Mucosa of stomach (tissue), 1 donor: ENCODE data around the gene KNSTRN.

Experiments
- H3K27me3 ChIP-seq: one replicate; pipeline ENCODE4 v1.7.0; 2013; ENCODE audit warnings: mild to moderate bottlenecking, low read length; ENCODE audit not compliant: control insufficient read depth, insufficient read depth
- H3K36me3 ChIP-seq: one replicate; pipeline ENCODE4 v1.7.0; 2013; ENCODE audit warnings: low read length; ENCODE audit not compliant: control insufficient read depth, insufficient read depth
- H3K4me1 ChIP-seq: one replicate; pipeline ENCODE4 v1.7.0; 2013; ENCODE audit warnings: mild to moderate bottlenecking, low read length; ENCODE audit not compliant: control insufficient read depth, insufficient read depth
- H3K4me3 ChIP-seq: one replicate; pipeline ENCODE4 v1.7.0; 2013; ENCODE audit warnings: low read length
- H3K9ac ChIP-seq: one replicate; pipeline ENCODE4 v1.7.0; 2013; ENCODE audit warnings: mild to moderate bottlenecking, low read length, moderate library complexity
- H3K9me3 ChIP-seq: one replicate; pipeline ENCODE4 v1.7.0; 2013; ENCODE audit warnings: mild to moderate bottlenecking, low read length, moderate library complexity; ENCODE audit not compliant: control insufficient read depth
- donor health status: Pancreatic carcinoma.

Gene KNSTRN

DNA sequence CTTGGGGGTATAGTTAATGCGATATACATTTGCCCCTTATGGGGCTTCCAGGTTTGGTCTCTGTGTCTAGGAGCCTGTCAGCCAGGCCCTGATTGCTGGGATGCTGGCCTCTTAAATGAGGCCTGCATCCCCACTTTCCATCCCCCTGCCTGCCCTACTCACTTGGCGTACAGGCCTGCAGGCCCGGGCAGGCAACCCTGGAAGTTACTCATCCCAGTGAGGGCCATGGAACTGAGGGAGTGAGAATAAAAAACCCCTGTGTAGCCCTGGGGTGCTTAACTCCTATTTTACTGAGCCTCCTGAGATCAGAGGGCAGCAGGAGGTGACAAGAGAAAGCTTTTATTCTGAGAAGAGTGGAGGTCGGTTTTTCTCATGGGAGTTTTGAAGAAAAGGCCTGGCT, 22.5 kb upstream of the KNSTRN start:
- H3K9me3 ChIP-seq, result no peaks in the 10 kb centered on the region
- H3K36me3 ChIP-seq, result no peaks in the 10 kb centered on the region
- H3K4me3 ChIP-seq, result no peak overlapping the region
- no peaks in the 10 kb centered on the region for H3K27me3 ChIP-seq
- no peak overlapping the region for H3K9ac ChIP-seq
- H3K4me1 ChIP-seq, result peaks cover 33% of the 10 kb centered on the region

DNA sequence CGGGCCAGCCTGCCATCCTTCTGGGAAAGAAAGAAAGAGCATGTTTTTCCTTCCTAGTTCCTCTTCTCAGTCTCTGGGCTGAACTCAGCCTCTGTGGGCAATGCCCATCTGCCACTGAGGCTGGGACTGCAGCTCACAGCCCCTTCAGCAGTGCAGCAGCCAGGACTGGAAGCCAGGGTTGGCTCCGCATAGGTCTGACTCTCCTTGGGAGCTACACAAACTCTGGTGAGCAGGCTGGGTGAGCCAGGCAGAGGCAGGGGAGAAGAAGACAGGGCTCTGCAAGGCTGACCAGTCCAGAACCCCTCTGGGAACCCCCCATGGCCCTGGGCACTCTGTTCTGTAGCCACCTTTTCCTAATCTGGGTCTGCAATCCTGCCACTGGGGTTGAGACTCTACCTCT, 20.9 kb upstream of the KNSTRN start:
- no peaks in the 10 kb centered on the region for H3K27me3 ChIP-seq
- H3K9ac ChIP-seq, result no peak overlapping the region
- no peak overlapping the region for H3K4me3 ChIP-seq
- no peaks in the 10 kb centered on the region for H3K9me3 ChIP-seq
- H3K4me1 ChIP-seq, result peaks cover 35% of the 10 kb centered on the region
- peaks cover 4% of the 10 kb centered on the region for H3K36me3 ChIP-seq

DNA sequence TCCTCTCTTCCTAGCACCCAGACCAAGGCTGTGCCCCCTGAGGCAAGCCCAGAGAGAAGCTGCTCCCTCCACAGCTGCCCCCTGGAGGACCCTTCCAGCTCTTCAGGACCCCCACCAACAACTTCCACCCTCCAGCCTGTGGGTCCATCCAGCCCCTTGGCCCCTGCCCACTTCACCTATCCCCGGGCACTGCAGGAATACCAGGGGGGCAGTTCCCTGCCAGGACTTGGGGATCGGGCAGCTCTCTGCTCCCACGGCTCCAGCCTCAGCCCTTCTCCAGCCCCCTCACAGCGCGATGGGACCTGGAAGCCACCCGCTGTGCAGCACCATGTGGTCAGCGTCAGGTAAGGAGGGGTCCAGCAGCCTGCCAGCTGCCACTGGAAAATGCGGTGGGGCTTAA, 18.9 kb upstream of the KNSTRN start:
- Histone ChIP-seq H3K9ac (no peak overlapping the region), H3K36me3 (peaks cover 4% of the 10 kb centered on the region), H3K4me1 (peaks cover 36% of the 10 kb centered on the region), H3K4me3 (no peak overlapping the region), H3K27me3 (no peaks in the 10 kb centered on the region), H3K9me3 (no peaks in the 10 kb centered on the region)

DNA sequence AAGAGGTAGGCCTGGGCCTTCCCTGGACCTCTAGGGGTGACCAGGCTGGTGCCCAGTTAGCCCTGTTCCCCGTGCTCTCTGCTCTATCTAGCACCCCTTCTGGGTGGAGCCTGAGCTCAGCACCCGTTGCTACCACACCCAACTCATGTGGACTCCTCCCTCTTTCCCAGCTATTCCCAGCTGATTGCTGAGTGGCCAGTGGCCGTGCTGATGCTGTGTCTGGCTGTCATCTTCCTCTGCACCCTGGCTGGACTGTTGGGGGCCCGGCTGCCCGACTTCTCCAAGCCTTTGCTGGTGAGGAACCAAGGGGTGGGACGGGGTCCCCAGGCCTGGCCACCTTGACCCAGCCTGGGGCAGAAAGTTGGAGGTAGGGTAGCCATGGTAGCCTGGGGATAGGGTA, 18.3 kb upstream of the KNSTRN start:
- H3K36me3 ChIP-seq, result peaks cover 4% of the 10 kb centered on the region
- no peaks in the 10 kb centered on the region for H3K27me3 ChIP-seq
- H3K9me3 ChIP-seq, result no peaks in the 10 kb centered on the region
- H3K4me1 ChIP-seq, result peaks cover 32% of the 10 kb centered on the region
- H3K9ac ChIP-seq, result no peak overlapping the region
- no peak overlapping the region for H3K4me3 ChIP-seq

DNA sequence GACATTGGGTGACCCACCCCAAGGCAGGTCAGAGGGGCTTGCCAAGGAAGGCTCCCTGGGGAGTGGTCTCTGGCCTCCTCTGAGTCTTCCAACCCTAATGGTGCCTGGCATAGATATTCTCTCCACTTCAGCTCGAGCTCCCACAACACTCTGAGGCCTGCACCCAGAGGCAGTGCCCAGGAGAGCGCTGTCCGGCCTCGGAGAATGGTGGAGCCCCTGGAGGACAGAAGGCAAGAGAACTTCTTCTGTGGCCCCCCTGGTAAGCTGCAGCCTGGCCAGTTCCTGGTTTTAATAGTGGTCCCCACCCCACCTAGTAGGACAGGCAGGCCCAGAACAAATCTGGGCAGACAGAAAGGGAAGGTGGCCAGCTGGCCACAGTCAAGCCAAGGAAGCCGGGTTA, 17.5 kb upstream of the KNSTRN start:
- Histone ChIP-seq H3K4me1 (peaks cover 32% of the 10 kb centered on the region), H3K36me3 (peaks cover 4% of the 10 kb centered on the region)

DNA sequence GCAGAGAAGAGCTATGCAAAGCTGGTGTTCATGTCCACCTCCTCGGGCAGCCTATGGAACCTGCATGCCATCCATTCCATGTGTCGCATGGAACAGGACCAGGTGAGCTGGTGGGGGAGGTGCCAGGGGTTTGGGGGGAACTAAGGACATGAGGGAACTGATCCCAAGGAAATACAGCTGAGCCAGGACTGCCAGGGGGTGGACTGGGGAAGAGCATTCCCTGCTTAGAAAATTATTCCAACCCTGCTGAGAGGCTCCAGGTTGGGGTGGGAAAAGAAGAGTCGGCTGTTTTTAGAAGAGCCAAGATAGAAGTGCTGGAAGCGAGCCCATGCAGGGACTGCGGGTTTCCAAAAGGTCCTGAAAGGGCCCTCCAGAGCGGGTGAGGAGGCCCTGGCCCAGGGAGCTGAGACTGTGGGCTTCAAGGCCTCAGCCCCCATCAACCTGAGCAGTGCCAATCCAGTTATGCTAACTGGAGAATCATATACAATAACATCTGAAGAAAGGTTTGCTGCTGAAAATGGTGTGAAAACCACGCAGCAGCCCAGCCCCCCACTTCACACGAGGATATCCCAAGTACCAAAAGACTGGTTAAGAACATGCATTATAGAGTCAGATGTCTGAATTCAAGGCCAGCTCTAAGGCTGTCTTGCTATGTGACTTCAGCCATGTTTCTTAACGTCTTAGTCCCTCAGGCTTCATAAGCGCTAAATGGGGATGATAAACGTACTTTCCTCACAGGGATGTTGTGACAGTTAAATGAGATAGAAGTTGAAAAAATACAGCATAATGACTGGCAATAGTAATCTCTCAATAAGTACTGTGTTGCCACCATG, 16.7 kb upstream of the KNSTRN start:
- no peaks in the 10 kb centered on the region for H3K9me3 ChIP-seq
- H3K4me1 ChIP-seq, result peaks cover 32% of the 10 kb centered on the region
- no peak overlapping the region for H3K4me3 ChIP-seq
- H3K9ac ChIP-seq, result no peak overlapping the region
- H3K36me3 ChIP-seq, result peaks cover 4% of the 10 kb centered on the region
- no peaks in the 10 kb centered on the region for H3K27me3 ChIP-seq

More for the DNA sequence above, 17.5 kb upstream of the KNSTRN start:
- H3K27me3 ChIP-seq, result no peaks in the 10 kb centered on the region
- no peak overlapping the region for H3K9ac ChIP-seq
- no peak overlapping the region for H3K4me3 ChIP-seq
- H3K9me3 ChIP-seq, result no peaks in the 10 kb centered on the region

DNA sequence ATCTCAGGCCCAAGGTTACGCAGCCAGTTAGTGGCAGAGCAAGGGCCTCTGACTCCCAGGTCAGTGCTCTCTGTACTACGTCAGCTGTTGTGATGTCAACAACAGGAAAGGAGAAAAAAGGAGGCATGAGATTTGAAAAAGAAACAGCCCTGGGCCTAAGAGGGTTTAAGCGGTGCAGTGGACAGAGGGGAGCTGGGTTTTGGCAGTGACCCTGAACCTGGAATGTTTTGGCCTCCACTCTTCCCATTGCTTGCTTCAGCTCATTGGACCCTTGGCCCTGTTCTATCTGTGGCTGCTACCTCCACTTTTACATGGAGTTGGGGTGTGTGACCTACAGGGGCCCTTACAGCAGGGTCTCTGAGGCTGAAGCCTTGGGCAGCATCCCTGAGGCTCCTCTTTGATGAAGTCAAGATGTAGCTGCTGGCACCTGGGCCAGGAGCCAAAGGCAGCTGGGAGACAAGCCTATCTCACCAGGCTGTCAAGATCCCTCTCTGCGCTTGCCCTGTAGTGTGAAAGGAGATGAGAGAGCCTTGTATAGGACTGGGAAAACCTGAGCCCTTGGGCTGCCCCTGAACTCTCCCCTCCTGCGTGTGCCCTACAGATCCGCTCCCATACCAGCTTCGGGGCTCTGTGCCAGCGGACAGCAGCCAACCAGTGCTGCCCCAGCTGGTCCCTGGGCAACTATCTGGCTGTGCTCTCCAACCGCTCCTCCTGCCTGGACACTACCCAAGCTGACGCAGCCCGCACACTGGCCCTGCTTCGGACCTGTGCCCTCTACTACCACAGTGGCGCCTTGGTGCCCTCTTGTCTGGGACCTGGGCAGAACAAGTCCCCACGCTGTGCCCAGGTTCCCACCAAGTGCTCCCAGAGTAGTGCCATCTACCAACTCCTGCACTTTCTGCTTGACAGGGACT, 15.8 kb upstream of the KNSTRN start:
- Histone ChIP-seq H3K9ac (peak overlapping the region; percentile 25), H3K9me3 (no peaks in the 10 kb centered on the region), H3K4me1 (peaks cover 32% of the 10 kb centered on the region), H3K4me3 (no peak overlapping the region), H3K27me3 (no peaks in the 10 kb centered on the region), H3K36me3 (peaks cover 4% of the 10 kb centered on the region)

DNA sequence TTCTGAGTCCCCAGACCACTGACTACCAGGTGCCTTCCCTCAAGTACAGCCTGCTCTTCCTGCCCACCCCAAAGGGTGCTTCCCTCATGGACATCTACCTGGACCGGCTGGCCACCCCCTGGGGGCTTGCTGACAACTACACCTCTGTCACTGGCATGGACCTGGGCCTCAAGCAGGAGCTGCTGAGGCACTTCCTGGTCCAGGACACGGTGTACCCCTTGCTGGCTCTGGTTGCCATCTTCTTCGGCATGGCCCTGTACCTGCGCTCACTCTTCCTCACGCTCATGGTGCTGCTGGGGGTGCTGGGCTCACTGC, 15.2 kb upstream of the KNSTRN start:
- Histone ChIP-seq H3K9ac (peak overlapping the region; percentile 25), H3K4me3 (no peak overlapping the region), H3K9me3 (no peaks in the 10 kb centered on the region), H3K27me3 (no peaks in the 10 kb centered on the region), H3K36me3 (peaks cover 4% of the 10 kb centered on the region), H3K4me1 (peaks cover 32% of the 10 kb centered on the region)

DNA sequence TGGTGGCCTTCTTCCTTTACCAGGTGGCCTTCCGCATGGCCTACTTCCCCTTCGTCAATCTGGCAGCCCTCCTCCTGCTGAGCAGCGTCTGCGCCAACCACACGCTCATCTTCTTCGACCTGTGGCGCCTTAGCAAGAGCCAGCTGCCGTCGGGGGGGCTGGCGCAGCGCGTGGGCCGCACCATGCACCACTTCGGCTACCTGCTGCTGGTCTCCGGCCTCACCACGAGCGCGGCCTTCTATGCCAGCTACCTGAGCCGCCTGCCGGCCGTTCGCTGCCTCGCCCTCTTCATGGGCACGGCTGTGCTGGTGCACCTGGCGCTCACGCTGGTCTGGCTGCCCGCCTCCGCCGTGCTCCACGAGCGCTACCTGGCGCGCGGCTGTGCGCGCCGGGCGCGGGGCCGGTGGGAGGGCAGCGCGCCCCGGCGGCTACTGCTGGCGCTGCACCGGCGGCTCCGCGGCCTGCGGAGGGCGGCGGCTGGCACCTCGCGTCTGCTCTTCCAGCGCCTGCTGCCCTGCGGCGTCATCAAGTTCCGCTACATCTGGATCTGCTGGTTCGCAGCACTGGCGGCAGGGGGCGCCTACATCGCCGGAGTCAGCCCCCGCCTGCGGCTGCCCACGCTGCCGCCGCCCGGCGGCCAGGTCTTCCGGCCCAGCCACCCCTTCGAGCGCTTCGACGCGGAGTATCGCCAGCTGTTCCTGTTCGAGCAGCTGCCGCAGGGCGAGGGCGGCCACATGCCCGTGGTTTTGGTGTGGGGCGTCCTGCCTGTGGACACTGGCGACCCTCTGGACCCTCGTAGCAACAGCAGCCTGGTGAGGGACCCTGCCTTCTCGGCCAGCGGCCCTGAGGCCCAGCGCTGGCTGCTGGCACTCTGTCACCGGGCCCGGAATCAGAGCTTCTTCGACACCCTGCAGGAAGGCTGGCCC, 14.6 kb upstream of the KNSTRN start:
- Histone ChIP-seq H3K9ac (no peak overlapping the region), H3K4me1 (peaks cover 32% of the 10 kb centered on the region), H3K27me3 (no peaks in the 10 kb centered on the region), H3K4me3 (no peak overlapping the region), H3K9me3 (no peaks in the 10 kb centered on the region), H3K36me3 (peaks cover 4% of the 10 kb centered on the region)

DNA sequence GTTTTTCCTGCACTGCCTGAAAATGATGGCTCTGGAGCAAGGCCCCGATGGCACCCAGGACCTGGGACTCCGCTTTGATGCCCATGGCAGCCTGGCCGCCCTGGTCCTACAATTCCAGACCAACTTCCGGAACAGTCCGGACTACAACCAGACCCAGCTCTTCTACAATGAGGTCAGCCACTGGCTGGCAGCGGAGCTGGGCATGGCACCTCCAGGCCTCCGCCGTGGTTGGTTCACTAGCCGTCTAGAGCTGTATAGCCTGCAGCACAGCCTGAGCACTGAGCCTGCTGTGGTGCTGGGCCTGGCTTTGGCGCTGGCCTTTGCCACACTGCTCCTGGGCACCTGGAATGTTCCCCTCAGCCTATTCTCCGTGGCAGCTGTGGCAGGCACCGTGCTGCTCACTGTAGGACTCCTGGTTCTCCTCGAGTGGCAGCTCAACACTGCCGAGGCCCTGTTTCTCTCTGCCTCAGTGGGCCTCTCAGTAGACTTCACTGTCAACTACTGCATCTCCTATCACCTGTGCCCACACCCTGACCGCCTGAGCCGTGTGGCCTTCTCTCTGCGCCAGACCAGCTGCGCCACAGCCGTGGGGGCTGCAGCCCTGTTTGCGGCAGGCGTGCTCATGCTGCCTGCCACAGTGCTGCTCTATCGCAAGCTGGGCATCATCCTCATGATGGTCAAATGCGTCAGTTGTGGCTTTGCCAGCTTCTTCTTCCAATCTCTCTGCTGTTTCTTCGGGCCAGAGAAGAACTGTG, 13.6 kb upstream of the KNSTRN start:
- no peaks in the 10 kb centered on the region for H3K27me3 ChIP-seq
- peaks cover 4% of the 10 kb centered on the region for H3K36me3 ChIP-seq
- peaks cover 27% of the 10 kb centered on the region for H3K4me1 ChIP-seq
- no peak overlapping the region for H3K4me3 ChIP-seq
- no peaks in the 10 kb centered on the region for H3K9me3 ChIP-seq
- no peak overlapping the region for H3K9ac ChIP-seq

DNA sequence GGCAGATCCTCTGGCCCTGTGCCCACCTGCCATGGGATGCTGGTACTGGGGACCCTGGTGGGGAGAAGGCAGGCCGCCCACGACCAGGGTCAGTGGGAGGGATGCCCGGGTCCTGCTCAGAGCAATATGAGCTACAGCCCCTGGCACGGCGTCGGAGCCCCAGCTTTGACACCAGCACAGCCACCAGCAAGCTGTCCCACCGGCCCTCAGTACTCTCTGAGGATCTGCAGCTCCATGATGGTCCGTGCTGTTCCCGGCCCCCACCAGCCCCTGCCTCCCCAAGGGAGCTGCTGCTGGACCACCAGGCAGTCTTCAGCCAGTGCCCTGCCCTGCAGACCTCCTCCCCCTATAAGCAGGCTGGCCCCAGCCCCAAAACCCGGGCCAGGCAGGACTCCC, 13.0 kb upstream of the KNSTRN start:
- Histone ChIP-seq H3K9ac (no peak overlapping the region), H3K27me3 (no peaks in the 10 kb centered on the region), H3K9me3 (no peaks in the 10 kb centered on the region), H3K4me3 (no peak overlapping the region), H3K36me3 (peaks cover 4% of the 10 kb centered on the region), H3K4me1 (peaks cover 21% of the 10 kb centered on the region)
